HG03442 (cell line): ENCODE data around the gene FHOD1.

Experiments used
- ATAC-seq: cut with Tn5 transposase; IDR thresholded peaks from one replicate; pipeline ENCODE4 v1.9.1; 2021; ENCODE audit warnings: mild to moderate bottlenecking, moderate library complexity; ENCODE audit not compliant: unreplicated experiment

FHOD1 gene

GRCh38 chr16:67210069-67210937 lies 37.0 kb downstream of the FHOD1 start:
- ATAC-seq = no peak

GRCh38 chr16:67209565-67209964 lies 37.7 kb downstream of the FHOD1 start:
- ATAC-seq = no peak

- no peak for ATAC-seq
Observed at GRCh38 chr16:67208154-67208896, 39.0 kb downstream of the FHOD1 start.

DNA sequence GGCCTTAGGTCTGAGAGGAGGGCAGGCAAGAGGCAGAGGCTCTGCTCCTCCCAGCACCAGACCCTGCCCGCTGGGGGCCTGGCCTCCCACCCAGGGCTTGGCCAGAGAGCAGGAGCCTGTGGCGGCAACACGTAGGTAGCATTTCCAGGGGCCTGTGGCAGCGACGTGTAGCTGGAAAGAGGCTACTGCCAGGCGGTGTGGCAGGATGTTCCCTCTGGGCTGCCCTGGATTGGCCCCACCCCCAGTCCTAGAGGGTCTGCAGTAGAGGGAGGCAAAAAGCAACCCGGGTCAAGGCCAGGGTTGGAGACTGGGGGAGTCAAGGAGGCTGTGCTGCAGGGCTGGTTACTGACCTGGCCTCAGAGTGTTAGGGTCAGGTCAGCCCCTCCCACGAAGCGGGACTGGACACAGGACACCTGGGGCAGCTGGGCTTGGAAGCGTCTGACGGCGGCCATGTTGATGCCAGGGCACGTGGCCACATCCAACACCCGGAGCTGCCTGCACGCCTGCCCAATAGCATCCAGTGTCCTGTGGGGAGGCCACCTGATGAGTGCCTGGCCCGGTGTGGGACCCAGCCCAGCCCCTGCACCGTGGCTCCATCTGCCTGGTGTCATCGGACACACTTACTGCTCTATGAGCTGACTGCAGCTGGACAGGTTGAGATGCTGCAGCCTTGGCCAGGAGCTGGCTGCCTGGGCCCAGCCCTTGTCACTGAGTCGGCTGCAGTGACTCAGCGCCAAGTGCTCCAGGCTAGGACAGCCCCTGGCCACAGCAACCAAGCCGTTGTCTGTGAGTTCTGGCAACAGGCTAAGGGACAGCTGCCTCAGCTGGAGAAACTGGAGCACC lies 39.8 kb downstream of the FHOD1 start:
- no peak for ATAC-seq

DNA sequence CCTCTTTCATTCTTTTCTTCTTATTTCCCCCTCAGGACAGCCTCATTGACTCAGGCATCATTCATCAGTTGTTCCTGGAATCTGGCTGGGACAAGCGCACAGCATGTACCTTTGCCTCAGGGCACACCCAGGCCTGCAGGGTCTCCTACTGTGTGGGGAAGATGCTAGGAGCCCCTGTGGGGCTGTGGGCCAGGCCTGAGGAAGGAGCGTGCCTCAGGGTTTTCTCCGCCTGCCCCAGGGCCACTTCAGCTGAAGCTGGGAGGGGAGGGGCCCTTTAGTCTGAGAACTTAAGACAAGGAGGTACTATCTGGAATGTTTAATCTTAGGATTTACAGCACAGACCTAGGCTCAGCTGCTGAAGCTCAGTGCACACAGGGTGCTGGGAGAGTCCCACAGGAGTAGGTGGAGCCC lies 40.4 kb downstream of the FHOD1 start:
- no peak for ATAC-seq

DNA sequence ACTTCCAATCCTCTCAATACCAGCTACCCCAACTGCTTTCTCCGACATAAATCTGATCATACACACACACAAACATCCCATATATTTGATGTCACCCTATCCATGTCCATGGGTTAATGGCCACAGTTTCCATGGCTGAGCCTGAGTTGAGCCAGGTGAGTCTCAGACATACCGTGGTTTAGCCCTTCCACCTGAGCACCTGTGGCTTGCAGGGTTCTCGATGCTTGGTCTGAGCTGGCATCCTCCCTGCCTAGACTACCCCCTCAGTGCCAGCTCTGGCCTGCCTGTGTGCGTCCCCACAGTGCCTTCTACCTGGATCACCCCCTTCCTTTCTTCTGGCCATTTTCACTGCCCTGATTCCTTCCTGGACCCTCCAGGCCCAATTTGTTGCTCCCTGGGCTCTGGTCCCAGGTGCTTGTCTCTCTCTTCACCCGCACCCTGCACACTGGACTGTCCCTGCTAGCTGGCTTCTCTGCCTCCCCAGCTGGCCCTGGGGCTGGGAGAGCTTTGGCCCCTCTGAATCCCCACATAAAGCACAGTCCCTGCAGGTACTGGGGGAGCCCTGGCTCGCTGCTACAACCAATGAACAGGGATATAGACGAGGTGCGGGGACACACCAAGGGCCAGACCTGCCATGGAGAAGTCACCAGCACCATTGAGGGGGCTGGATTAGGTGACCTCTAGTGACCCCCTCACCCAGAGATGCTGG lies 41.0 kb downstream of the FHOD1 start:
- no peak for ATAC-seq

DNA sequence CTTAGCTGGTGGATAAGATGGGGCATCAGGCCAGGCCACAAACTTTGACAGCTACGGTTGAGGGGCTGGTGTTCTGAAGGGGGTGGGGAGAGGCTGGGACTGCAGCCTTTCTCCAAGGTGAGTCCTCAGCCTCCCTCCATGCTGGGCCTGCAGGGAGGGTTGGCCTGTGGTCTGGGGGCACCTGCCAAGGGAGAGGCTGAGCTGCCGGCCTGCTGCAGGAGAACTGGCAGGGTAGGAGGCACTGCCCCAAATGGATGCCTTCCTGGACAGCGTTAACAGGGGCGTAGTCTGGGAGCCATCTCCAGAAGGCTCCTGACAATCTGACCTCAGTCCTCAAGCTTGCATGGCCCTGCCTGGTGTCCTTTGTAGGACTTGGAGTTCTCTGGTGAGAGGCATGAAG lies 43.2 kb downstream of the FHOD1 start:
- no peak for ATAC-seq

DNA sequence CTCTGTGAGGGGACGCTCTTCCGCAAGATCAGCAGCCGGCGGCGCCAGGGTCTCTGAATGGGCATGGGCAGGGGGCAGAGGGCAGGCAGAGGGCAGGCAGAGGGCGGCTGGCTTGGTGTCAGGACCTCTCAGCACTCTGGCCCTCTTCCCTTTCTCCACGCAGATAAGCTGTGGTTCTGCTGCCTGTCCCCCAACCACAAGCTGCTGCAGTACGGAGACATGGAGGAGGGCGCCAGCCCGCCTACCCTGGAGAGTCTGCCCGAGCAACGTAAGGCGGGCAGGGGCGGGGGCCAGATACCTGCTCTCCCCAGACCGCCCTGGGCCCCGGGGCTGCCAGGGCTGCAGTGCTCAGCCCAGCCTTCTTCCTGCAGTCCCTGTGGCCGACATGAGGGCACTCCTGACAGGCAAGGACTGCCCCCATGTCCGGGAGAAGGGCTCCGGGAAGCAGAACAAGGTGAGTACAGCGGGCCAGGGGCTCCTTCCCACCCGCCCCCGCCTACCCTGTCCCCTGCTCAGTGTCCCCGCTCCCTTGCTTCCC lies 44.3 kb downstream of the FHOD1 start:
- no peak for ATAC-seq

GRCh38 chr16:67202426-67202825 lies 44.9 kb downstream of the FHOD1 start:
- no peak for ATAC-seq

GRCh38 chr16:67201411-67202345 lies 45.6 kb downstream of the FHOD1 start:
- ATAC-seq = no peak

DNA sequence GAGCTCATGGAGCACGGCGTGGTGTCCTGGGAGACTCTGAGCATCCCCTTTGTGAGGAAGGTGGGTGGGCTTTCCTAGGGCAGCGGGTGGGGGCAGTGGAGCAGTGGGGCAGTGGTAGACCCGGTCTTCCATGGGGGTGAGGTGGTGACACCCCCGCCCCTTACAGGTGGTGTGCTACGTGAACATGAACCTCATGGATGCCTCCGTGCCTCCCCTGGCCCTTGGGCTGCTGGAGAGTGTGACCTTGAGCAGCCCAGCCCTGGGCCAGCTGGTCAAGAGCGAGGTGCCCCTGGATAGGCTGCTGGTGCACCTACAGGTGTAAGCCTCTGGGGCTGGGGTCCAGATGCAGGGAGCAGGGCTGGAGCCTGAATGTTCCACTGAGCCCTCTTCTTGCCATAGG lies 46.8 kb downstream of the FHOD1 start:
- no peak for ATAC-seq

DNA sequence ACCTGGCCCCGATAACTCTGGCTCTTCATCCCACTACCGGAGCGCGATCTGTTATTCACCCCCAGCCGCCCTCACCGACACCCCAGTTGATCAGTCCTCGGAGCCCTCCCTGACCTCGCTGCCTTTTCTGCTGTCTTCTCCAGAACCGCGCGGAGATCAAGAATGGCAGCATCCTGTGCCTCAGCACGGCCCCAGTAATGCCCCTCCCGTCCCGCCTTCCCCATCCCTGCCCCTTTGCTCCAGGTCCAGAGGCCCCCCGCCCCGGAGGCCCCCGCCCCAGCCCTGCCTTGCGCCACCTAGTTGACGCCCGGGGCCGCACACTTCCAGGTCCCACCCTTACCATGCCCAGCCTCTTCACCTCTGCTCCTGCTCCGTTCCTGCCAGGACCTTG lies 47.5 kb downstream of the FHOD1 start:
- ATAC-seq = no peak

DNA sequence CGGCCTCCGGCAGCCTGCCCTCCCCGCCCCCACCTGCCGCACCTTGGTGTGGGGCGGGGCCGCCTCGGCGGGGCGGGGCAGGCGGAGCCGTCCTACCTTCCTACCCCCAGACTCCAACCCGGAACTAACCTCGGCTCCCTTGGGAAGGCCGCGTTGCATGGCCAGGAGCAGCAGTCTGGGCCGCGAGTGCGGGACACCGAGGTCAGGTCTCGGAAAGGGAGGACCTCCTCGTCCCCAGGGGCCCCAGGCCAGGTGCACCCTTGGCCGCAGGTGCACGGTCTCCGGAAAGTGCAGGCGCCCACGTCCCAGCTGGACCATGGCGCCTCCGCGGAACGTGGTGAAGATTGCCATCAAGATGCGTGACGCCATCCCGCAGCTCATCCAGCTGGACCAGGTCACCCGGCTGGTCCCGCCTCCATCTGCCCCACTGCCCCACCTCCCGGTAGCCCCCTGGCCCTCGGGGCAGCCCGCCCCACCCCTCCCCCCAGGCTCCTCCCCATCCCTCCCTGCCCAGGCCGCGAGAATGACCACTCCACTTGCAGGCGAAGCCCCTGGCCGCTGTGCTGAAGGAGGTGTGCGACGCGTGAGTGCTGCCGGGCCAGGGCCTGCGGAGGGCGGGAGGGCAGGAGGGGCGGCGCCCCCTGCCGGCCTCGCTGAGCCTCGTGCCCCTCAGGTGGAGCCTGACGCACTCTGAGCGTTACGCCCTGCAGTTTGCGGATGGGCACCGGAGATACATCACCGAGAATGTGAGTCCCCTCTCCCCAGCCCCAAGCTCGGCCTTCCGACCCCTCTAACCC lies 48.1 kb downstream of the FHOD1 start, which contains the start of gene ELMO3:
Gene ELMO3 (plus strand): TSS at position 121 of the 797 bp plus-strand sequence. CDS start 196 bp downstream, at position 317.
- ATAC-seq = no peak

GRCh38 chr16:67198238-67198734 lies 49.0 kb downstream of the FHOD1 start:
- no peak for ATAC-seq

- no peak for ATAC-seq
Observed at GRCh38 chr16:67197704-67198103, 49.6 kb downstream of the FHOD1 start.

DNA sequence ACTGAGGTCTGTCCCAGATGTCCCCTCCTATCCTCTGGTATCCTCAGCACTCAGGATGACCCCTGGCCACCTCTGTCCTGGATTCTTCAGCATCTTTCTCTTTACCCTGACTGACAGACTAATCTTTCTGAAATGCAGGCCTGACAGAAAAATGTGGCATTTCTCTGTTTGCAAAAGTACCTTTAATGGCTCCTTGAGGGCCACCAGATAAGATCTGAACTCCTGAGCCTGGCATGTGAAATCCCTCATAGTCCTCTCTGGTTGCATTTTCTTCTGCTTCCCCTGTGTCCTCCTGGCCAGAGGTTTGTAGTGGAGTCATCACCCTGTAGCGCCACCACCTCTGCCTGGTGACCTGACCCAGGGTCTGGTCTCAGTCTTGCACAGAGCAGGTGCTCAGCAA lies 50.4 kb downstream of the FHOD1 start:
- no peak for ATAC-seq

DNA sequence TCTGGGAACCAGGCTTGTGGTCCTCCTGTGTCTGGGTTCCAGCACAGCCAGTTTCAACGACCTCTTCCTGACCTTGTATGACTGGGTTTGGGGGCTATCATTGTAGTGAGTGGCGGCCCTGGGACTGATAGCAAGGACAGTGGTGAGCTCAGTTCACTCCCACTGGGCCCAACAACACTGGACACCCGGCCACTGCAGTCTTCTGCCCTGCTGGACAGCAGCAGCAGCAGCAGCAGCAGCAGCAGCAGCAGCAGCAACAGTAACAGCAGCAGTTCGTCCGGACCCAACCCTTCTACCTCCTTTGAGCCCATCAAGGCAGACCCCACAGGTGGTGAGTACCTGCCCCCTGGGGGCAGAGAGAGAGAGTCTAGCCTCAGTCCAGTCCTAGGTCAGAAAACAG lies 51.6 kb downstream of the FHOD1 start:
- no peak for ATAC-seq

GRCh38 chr16:67194260-67194659 lies 53.0 kb downstream of the FHOD1 start:
- ATAC-seq = no peak
